Breast epithelium (tissue), 4 donors: Measurements from ENCODE around the gene PGD. TPM values are rescaled to one million over a fixed set of nuclear protein-coding genes. Genes with fewer than 3 reads are reported as not detected.

ENCODE experiments used
- DNase-seq, 2 donors: peaks; one replicate each; pipeline ENCODE4 v3.0.0-alpha.2; 2019; ENCODE audit warnings: low spot score in 2 of 2
- H3K27ac ChIP-seq, 2 donors: fragments of 200-600 bp; sonication (generic) in 1 of 2; one replicate each; pipeline ENCODE4 v1.5.1; 2016 to 2019; ENCODE audit warnings: mild to moderate bottlenecking in 1 of 2
- H3K27me3 ChIP-seq, 2 donors: fragments of 200-600 bp; sonication (generic) in 1 of 2; one replicate each; pipeline versions ENCODE4 v1.5.1 to v1.6.0; 2017 to 2019; ENCODE audit warnings: control low read depth in 1 of 2, mild to moderate bottlenecking in 1 of 2
- H3K36me3 ChIP-seq: fragments of 200-600 bp; one replicate; pipeline ENCODE4 v1.5.1; 2019
- H3K4me1 ChIP-seq, 2 donors: fragments of 200-600 bp; sonication (generic); one replicate each; pipeline ENCODE4 v1.5.1; 2016 to 2019; ENCODE audit warnings: control low read depth in 1 of 2
- H3K4me3 ChIP-seq, 3 donors: fragments of 200-600 bp; sonication (generic); 1 replicate in 2 of 3; 2 replicates in 1 of 3; pipeline ENCODE4 v1.5.1; 2016 to 2019; ENCODE audit warnings: mild to moderate bottlenecking in 3 of 3, moderate library complexity in 2 of 3
- H3K9me3 ChIP-seq, 2 donors: fragments of 200-600 bp; sonication (generic) in 1 of 2; one replicate each; pipeline ENCODE4 v1.5.1; 2016 to 2019; ENCODE audit warnings: control low read depth in 1 of 2
- CTCF ChIP-seq, 3 donors: fragments of 450-650 bp; IDR thresholded peaks; one replicate each; pipeline ENCODE4 v1.5.1; 2016 to 2017; ENCODE audit warnings: antibody characterized with exemption in 3 of 3, mild to moderate bottlenecking in 3 of 3, moderate library complexity in 3 of 3
- POLR2A ChIP-seq: fragments of 450-650 bp; IDR thresholded peaks from one replicate; pipeline ENCODE4 v1.6.1; 2016; ENCODE audit warnings: antibody characterized with exemption, mild to moderate bottlenecking, moderate library complexity
- POLR2AphosphoS5 ChIP-seq, 3 donors: sonication (generic); formaldehyde crosslinking; IDR thresholded peaks; one replicate each; pipeline ENCODE4 v1.6.1; 2017; ENCODE audit warnings: antibody characterized with exemption in 3 of 3
- intact Hi-C: fragments of 100-400 bp; cut with DNase I; formaldehyde crosslinking; loops from one replicate; pipeline ENCODE4 v1.15.1; 2023; ENCODE audit warnings: low total_unique reads
- total RNA-seq, 3 donors: library from RNA; depleted of rRNA; stranded (reverse); fragments of >200 nt; gene quantifications; one replicate each; pipeline ENCODE4 v1.1.0, GENCODE V29; 2016

PGD gene
- total RNA-seq, 3 donors from 2014 or later: 85.6 to 211 (median 101) TPM

GRCh38 chr1:10433790-10434189, 34.9 kb downstream of the PGD start:
- intact Hi-C loops: no loop called here
- no peaks in the 10 kb centered on the region for H3K9me3 ChIP-seq
- no peak overlapping the region for H3K4me3 ChIP-seq
- H3K27ac ChIP-seq: no peak overlapping the region
- no peaks in the 10 kb centered on the region for H3K36me3 ChIP-seq
- H3K27me3 ChIP-seq: no peaks in the 10 kb centered on the region
- DNase-seq: no peak
- TF ChIP-seq POLR2AphosphoS5 (IDR thresholded peaks at IDR 0.05) (no peak), CTCF (IDR thresholded peaks at IDR 0.05) (no peak), POLR2A (no peak)
- peaks cover 0 to 5% of the 10 kb centered on the region in 2 donors for H3K4me1 ChIP-seq

DNA sequence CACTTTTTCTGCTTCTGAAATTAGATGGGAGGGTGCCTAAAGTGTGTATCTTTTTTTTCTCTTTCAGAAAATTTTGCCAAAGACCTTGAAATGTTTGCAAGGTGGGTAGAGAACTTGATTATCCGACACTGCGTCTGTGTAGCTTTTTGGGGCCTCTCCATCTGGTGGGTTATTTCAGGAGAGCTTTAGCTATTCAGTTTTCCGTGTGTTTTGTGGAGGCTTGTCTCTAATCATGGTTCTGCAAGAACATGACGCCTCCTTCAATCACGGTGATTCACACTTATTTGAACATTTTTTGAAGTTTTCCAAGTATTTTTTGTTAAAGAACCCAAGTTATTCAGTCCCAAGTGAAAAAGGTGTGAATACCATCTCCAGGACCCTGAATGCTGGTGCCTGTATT, 35.7 kb downstream of the PGD start:
- Histone ChIP-seq H3K4me1 (peaks cover 0 to 5% of the 10 kb centered on the region in 2 donors), H3K27ac (no peak overlapping the region), H3K27me3 (no peaks in the 10 kb centered on the region), H3K9me3 (no peaks in the 10 kb centered on the region), H3K36me3 (no peaks in the 10 kb centered on the region), H3K4me3 (no peak overlapping the region)
- no peak for TF ChIP-seq POLR2AphosphoS5 (IDR thresholded peaks at IDR 0.05)
- no peak for TF ChIP-seq POLR2A
- TF ChIP-seq CTCF (IDR thresholded peaks at IDR 0.05): no peak
- intact Hi-C loops: no loop called here
- DNase-seq: no peak

- no peaks in the 10 kb centered on the region for H3K9me3 ChIP-seq
- H3K36me3 ChIP-seq: no peaks in the 10 kb centered on the region
- H3K4me3 ChIP-seq: no peak overlapping the region
- DNase-seq: no peak
- H3K27ac ChIP-seq: no peak overlapping the region
- H3K27me3 ChIP-seq: no peaks in the 10 kb centered on the region
- intact Hi-C loops: no loop called here
- TF ChIP-seq POLR2AphosphoS5 (IDR thresholded peaks at IDR 0.05) (no peak), CTCF (IDR thresholded peaks at IDR 0.05) (no peak), POLR2A (no peak)
- H3K4me1 ChIP-seq: no peaks in the 10 kb centered on the region
Observed at GRCh38 chr1:10437052-10437451, 38.2 kb downstream of the PGD start.

GRCh38 chr1:10438677-10439163, 39.9 kb downstream of the PGD start:
- Histone ChIP-seq H3K36me3 (no peaks in the 10 kb centered on the region), H3K4me1 (no peaks in the 10 kb centered on the region), H3K9me3 (no peaks in the 10 kb centered on the region), H3K4me3 (no peak overlapping the region), H3K27me3 (no peaks in the 10 kb centered on the region), H3K27ac (no peak overlapping the region)
- DNase-seq: no peak
- TF ChIP-seq POLR2AphosphoS5 (IDR thresholded peaks at IDR 0.05) (no peak), CTCF (IDR thresholded peaks at IDR 0.05) (no peak), POLR2A (no peak)
- intact Hi-C loops: no loop called here

DNA sequence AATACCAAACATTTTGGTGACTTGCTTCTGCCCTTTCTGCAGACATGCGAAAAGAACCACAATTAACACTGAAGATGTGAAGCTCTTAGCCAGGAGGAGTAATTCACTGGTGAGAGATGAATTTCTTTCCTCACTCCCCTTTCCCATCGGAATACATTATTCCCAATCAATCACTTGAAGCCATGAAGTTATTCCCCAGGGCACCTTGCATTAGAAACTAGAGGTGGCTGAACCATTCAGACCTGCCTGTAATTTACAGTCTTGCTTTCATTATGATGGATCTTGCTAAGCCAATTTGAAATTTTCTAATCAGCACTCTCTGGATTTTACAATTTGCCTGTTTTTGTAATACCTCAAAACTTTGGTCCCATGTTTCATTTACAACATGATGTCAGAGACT, 41.4 kb downstream of the PGD start:
- TF ChIP-seq POLR2A (no peak), CTCF (IDR thresholded peaks at IDR 0.05) (no peak), POLR2AphosphoS5 (IDR thresholded peaks at IDR 0.05) (no peak)
- intact Hi-C loops: no loop called here
- Histone ChIP-seq H3K9me3 (no peaks in the 10 kb centered on the region), H3K4me3 (no peak overlapping the region), H3K27ac (no peak overlapping the region), H3K4me1 (no peaks in the 10 kb centered on the region), H3K36me3 (no peaks in the 10 kb centered on the region), H3K27me3 (no peaks in the 10 kb centered on the region)
- no peak for DNase-seq
